Activated CD8-positive, alpha-beta memory T cell treated with anti-CD3 and anti-CD28 coated beads for 1 hour (primary cell): ENCODE data around the gene ARHGAP31.
A peak's percentile ranks its signal among the peaks of the same experiment; 100 is the strongest.
"Not testable (repeated sequence)": the region's sequence is repeated elsewhere in the genome, so short reads cannot be mapped to it uniquely, and the experiment has no call there.

ENCODE experiments used
- DNase-seq, 2 donors: peaks; one replicate each; pipeline ENCODE4 v3.0.0-alpha.2; 2020; ENCODE audit warnings: low read depth in 1 of 2; ENCODE audit errors: extremely low read depth in 1 of 2

The ARHGAP31 gene

GRCh38 chr3:119293871-119294695, at the start of gene ARHGAP31:
TSS of gene ARHGAP31 (plus strand) at chr3:119294383. CDS start at chr3:119294905, 522 bp downstream.
- peak; percentile 66 to 78 for DNase-seq

GRCh38 chr3:119245778-119246177, 48.4 kb upstream of the ARHGAP31 start:
- no peak for DNase-seq

- no peak for DNase-seq
These were observed 39.0 kb upstream of the ARHGAP31 start for GRCh38 chr3:119255214-119255613.

- no peak for DNase-seq
These were observed 37.1 kb upstream of the ARHGAP31 start for GRCh38 chr3:119257111-119257510.

GRCh38 chr3:119257654-119258410, 36.4 kb upstream of the ARHGAP31 start:
- DNase-seq: no peak

- no peak for DNase-seq
These were observed 35.3 kb upstream of the ARHGAP31 start for GRCh38 chr3:119258915-119259314.

- DNase-seq: no peak
These were observed 34.4 kb upstream of the ARHGAP31 start for GRCh38 chr3:119259821-119260220.

- no peak for DNase-seq
These were observed 33.1 kb upstream of the ARHGAP31 start for GRCh38 chr3:119261055-119261454.

- DNase-seq: not testable (repeated sequence)
These were observed 24.0 kb upstream of the ARHGAP31 start for GRCh38 chr3:119270212-119270611.

- DNase-seq: no peak
These were observed 17.5 kb upstream of the ARHGAP31 start for GRCh38 chr3:119276680-119277079.

- DNase-seq: no peak
These were observed 15.1 kb upstream of the ARHGAP31 start for GRCh38 chr3:119279101-119279554.

GRCh38 chr3:119279584-119280243, 14.5 kb upstream of the ARHGAP31 start:
- DNase-seq: no peak

GRCh38 chr3:119288669-119289403, 5.3 kb upstream of the ARHGAP31 start:
- no peak for DNase-seq

- no peak for DNase-seq
These were observed 4.8 kb upstream of the ARHGAP31 start for GRCh38 chr3:119289404-119289770.

- no peak for DNase-seq
These were observed 3.6 kb upstream of the ARHGAP31 start for GRCh38 chr3:119290613-119291012.

GRCh38 chr3:119291062-119291700, 3.0 kb upstream of the ARHGAP31 start:
- no peak for DNase-seq

GRCh38 chr3:119292666-119293065, 1.5 kb upstream of the ARHGAP31 start:
- no peak for DNase-seq

GRCh38 chr3:119293105-119293870, 895 bp upstream of the ARHGAP31 start:
- DNase-seq: no peak
